Erythroblast (primary cell): ENCODE data around the gene MEF2C.

Source experiments
- GATA1 ChIP-seq: IDR thresholded peaks from 2 replicates; pipeline ENCODE4 v1.6.1; 2011; ENCODE audit warnings: low read depth, mild to moderate bottlenecking, control low read depth, low read length, moderate library complexity
- POLR2A ChIP-seq: IDR thresholded peaks from 2 replicates; pipeline ENCODE4 v1.6.1; 2011; ENCODE audit warnings: mild to moderate bottlenecking, low read length

DNA sequence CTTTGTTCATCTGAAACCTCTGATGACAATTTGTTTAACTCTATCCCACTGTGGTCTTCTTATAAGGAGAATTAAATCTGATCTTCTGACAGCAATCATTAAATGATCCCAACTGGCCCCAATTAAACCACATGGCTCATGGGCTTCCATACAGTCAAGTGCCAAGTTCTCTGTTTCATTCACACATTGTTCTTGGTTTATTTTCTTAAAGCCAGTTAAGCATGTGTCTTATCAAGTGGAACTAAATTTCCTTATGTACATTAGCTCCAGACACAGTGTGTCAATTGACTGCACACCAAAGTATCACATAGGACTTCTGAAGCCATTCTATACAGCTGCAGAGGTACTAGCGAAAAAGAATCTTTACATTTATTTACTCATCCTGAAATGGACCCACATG is 51.2 kb downstream of the MEF2C start:
- TF ChIP-seq POLR2A: no peak
- TF ChIP-seq GATA1: no peak
